ENCODE results near the gene PSMA5.

- TF ChIP-seq EZH2 (IDR thresholded peaks at IDR 0.05; ENCODE audit: borderline replicate concordance, low read length) (no peak), CTCF (conservative IDR thresholded peaks at IDR 0.05 in 1 of 2, IDR thresholded peaks at IDR 0.05 in 1 of 2; ENCODE audit: extremely low read depth in 1 of 2, insufficient read depth in 1 of 2, low read depth in 1 of 2, low read length in 2 of 2) (no peak)
These were observed 48.5 kb downstream of the PSMA5 start for GRCh38 chr1:109377698-109378097.
